ENCODE measurements around the gene PRKCA. TPM values are rescaled to one million over a fixed set of nuclear protein-coding genes. Genes with fewer than 3 reads are reported as not detected.

Gene PRKCA
- total and polyA plus RNA-seq, 2 donors (not counting 3 experiments of a cell fraction or from before 2014, with no cell fraction given), result 7.5 to 34.2 TPM

DNA sequence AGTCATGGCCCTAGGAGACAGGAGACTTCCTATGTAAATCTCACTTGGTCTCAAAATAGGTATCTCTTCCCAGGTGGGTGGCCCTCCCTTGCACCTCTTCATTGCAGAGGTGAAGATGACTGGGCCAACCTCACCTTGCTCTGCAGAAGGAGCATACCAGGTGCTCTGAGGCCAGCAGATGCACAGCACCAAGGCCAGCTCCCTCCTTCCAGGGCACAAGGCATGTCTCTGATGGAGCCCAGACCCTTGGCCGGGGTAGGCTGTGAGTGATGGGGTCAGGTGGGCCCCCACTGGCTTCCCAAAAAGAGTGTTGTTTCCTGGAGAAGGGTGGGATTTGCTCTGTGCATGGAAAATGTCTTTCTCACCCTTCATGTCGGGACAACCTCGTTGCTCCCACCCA, 545.3 kb downstream of the PRKCA start:
- TF ChIP-seq POLR2AphosphoS5 (IDR thresholded peaks at IDR 0.05; ENCODE audit: insufficient read depth, low read depth, low read length) (no peak), GATA2 (IDR thresholded peaks at IDR 0.05; ENCODE audit: insufficient read depth, insufficient read length, low read depth, low read length) (no peak), FOS (IDR thresholded peaks at IDR 0.05; ENCODE audit: borderline replicate concordance, insufficient read depth, low read length) (no peak), JUN (IDR thresholded peaks at IDR 0.05; ENCODE audit: borderline replicate concordance, insufficient read depth, insufficient read length, low read depth) (no peak), POLR2A (IDR thresholded peaks at IDR 0.05; ENCODE audit: low read depth, low read length) (no peak), EZH2 (IDR thresholded peaks at IDR 0.05; ENCODE audit: borderline replicate concordance, low read depth, low read length, severe bottlenecking) (no peak)
- TF ChIP-seq, protein P1, sequence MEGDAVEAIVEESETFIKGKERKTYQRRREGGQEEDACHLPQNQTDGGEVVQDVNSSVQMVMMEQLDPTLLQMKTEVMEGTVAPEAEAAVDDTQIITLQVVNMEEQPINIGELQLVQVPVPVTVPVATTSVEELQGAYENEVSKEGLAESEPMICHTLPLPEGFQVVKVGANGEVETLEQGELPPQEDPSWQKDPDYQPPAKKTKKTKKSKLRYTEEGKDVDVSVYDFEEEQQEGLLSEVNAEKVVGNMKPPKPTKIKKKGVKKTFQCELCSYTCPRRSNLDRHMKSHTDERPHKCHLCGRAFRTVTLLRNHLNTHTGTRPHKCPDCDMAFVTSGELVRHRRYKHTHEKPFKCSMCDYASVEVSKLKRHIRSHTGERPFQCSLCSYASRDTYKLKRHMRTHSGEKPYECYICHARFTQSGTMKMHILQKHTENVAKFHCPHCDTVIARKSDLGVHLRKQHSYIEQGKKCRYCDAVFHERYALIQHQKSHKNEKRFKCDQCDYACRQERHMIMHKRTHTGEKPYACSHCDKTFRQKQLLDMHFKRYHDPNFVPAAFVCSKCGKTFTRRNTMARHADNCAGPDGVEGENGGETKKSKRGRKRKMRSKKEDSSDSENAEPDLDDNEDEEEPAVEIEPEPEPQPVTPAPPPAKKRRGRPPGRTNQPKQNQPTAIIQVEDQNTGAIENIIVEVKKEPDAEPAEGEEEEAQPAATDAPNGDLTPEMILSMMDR (IDR thresholded peaks at IDR 0.05; ENCODE audit: extremely low read depth in 1 of 2, insufficient read depth in 1 of 2, low read depth in 1 of 2, low read length in 2 of 2), result no peak
- POLR2A ChIA-PET, result no interaction called here
- Histone ChIP-seq H3K4me1 (ENCODE audit: control insufficient read depth, extremely low read depth, insufficient read depth, low read length) (no peaks in the 10 kb centered on the region), H3K27ac (ENCODE audit: insufficient read depth, low read depth, low read length) (no peak overlapping the region), H3K9me1 (replicated peaks; ENCODE audit: control insufficient read depth, extremely low read depth, insufficient read depth, low read length) (no peaks in the 10 kb centered on the region), H3K9me3 (replicated peaks; ENCODE audit: control insufficient read depth, insufficient read depth, low read length) (no peaks in the 10 kb centered on the region), H4K20me1 (replicated peaks; ENCODE audit: control insufficient read depth, extremely low read depth, insufficient read depth, low read length) (no peaks in the 10 kb centered on the region), H2AFZ (ENCODE audit: low read depth, low read length) (no peak overlapping the region), H3K27me3 (ENCODE audit: control insufficient read depth in 2 of 2, insufficient read depth in 2 of 2, low read length in 2 of 2) (peaks cover 0 to 10% of the 10 kb centered on the region in 2 experiments), H3K79me2 (ENCODE audit: control insufficient read depth, insufficient read depth, low read length) (no peaks in the 10 kb centered on the region), H3K4me3 (replicated peaks in 1 of 3; ENCODE audit: insufficient read depth in 1 of 3, low read depth in 1 of 3, low read length in 3 of 3) (no peak overlapping the region), H3K4me2 (ENCODE audit: insufficient read depth, low read length) (no peak overlapping the region), H3K9ac (replicated peaks; ENCODE audit: extremely low read depth, insufficient read depth, low read length) (no peak overlapping the region), H3K36me3 (ENCODE audit: control insufficient read depth in 2 of 2, extremely low read depth in 1 of 2, insufficient read depth in 2 of 2, low read length in 2 of 2) (no peaks in the 10 kb centered on the region)
- no peak for DNase-seq (ENCODE audit: low read depth, low spot score)
- BruUV-seq (replicated peaks), result no TSS peak
- dilution Hi-C loops (cut with MboI; ENCODE audit: extremely low pct_ligation_motif_present, low sequenced_read_pairs), result no loop called here
- FAIRE-seq, result no peak
- intact Hi-C loops (cut with micrococcal nuclease), result no loop called here
- CTCF ChIA-PET, result interaction anchor here (0.6 kb wide), 2 partner anchors 352 to 451 kb away, joined by 3 read pairs; no protein-coding TSS in a partner anchor

Measured in endothelial cell of umbilical vein (primary cell).